Gastroesophageal sphincter (tissue), 4 donors: ENCODE measurements around the gene ANO2. TPM values are rescaled to one million over a fixed set of nuclear protein-coding genes. Genes with fewer than 3 reads are reported as not detected.

ENCODE experiments used
- ATAC-seq: fragments of 150-250 bp; one replicate; pipeline ENCODE4 v1.9.1; 2016; ENCODE audit warnings: mild to moderate bottlenecking, moderate library complexity
- H3K27ac ChIP-seq, 4 donors: fragments of 200-600 bp; sonication (generic) in 3 of 4; 1 replicate in 3 of 4; 2 replicates in 1 of 4; pipeline ENCODE4 v1.5.1; 2016 to 2019
- H3K27me3 ChIP-seq: fragments of 200-600 bp; sonication (generic); one replicate; pipeline ENCODE4 v1.5.1; 2019
- H3K36me3 ChIP-seq, 2 donors: fragments of 200-600 bp; sonication (generic); one replicate each; pipeline ENCODE4 v1.5.1; 2019; ENCODE audit warnings: control low read depth in 1 of 2
- H3K4me1 ChIP-seq, 3 donors: fragments of 200-600 bp; sonication (generic); 1 replicate in 2 of 3; 2 replicates in 1 of 3; pipeline ENCODE4 v1.5.1; 2016 to 2019; ENCODE audit warnings: control low read depth in 2 of 3
- H3K4me3 ChIP-seq, 2 donors: fragments of 200-600 bp; sonication (generic); one replicate each; pipeline ENCODE4 v1.5.1; 2019; ENCODE audit warnings: mild to moderate bottlenecking in 1 of 2, moderate library complexity in 1 of 2
- H3K9me3 ChIP-seq, 3 donors: fragments of 200-600 bp; sonication (generic); one replicate each; pipeline ENCODE4 v1.5.1; 2017 to 2019; ENCODE audit warnings: control low read depth in 2 of 3
- CTCF ChIP-seq, 4 experiments: fragments of 200-600 bp in 2 of 4; fragments of 450-650 bp in 2 of 4; sonication (generic) in 1 of 4; IDR thresholded peaks; one replicate each; pipeline ENCODE4 v1.5.1; 2017 to 2019; ENCODE audit warnings: antibody characterized with exemption in 4 of 4, mild to moderate bottlenecking in 2 of 4, moderate library complexity in 2 of 4
- EP300 ChIP-seq: sonication (generic); formaldehyde crosslinking; IDR thresholded peaks from one replicate; pipeline ENCODE4 v1.6.1; 2017; ENCODE audit warnings: antibody characterized with exemption, mild to moderate bottlenecking
- POLR2A ChIP-seq, 2 donors: fragments of 450-650 bp; IDR thresholded peaks; one replicate each; pipeline ENCODE4 v1.6.1; 2017; ENCODE audit warnings: antibody characterized with exemption in 2 of 2, mild to moderate bottlenecking in 2 of 2, moderate library complexity in 1 of 2
- POLR2AphosphoS5 ChIP-seq: sonication (generic); formaldehyde crosslinking; IDR thresholded peaks from one replicate; pipeline ENCODE4 v1.6.1; 2017; ENCODE audit warnings: antibody characterized with exemption
- WGBS, 2 donors: methylation state at CpG; one replicate each; pipeline ENCODE4 v1.1.5; 2018; ENCODE audit warnings: low coverage in 1 of 2; 5-methylcytosine and 5-hydroxymethylcytosine counted together
- total RNA-seq, 4 donors: library from RNA; depleted of rRNA; stranded (reverse); fragments of >200 nt; gene quantifications; one replicate each; pipeline ENCODE4 v1.1.0, GENCODE V29; 2016

The ANO2 gene
- total RNA-seq, 4 donors from 2014 or later: 3.1 to 10.9 (median 6.7) TPM

GRCh38 chr12:5783289-5783920 lies 161.7 kb downstream of the ANO2 start:
- TF ChIP-seq POLR2A (IDR thresholded peaks at IDR 0.05): no peak
- TF ChIP-seq CTCF (IDR thresholded peaks at IDR 0.05): no peak
- Histone ChIP-seq H3K27me3 (no peaks in the 10 kb centered on the region), H3K27ac (no peak overlapping the region), H3K4me3 (no peak overlapping the region), H3K36me3 (no peaks in the 10 kb centered on the region), H3K9me3 (no peaks in the 10 kb centered on the region), H3K4me1 (no peaks in the 10 kb centered on the region)
- 78 to 97% methylated on average over 3 to 4 of the region's 4 CpGs for WGBS, 2 donors
- ATAC-seq: no peak

- Histone ChIP-seq H3K9me3 (no peaks in the 10 kb centered on the region), H3K4me3 (no peak overlapping the region), H3K27me3 (no peaks in the 10 kb centered on the region), H3K36me3 (no peaks in the 10 kb centered on the region), H3K27ac (no peak overlapping the region), H3K4me1 (no peaks in the 10 kb centered on the region)
- TF ChIP-seq POLR2A (IDR thresholded peaks at IDR 0.05) (no peak), POLR2AphosphoS5 (no peak), CTCF (IDR thresholded peaks at IDR 0.05) (no peak), EP300 (no peak)
- 57 to 63% methylated on average over 7 to 8 of the region's 8 CpGs for WGBS, 2 donors
- no peak for ATAC-seq
Measured at GRCh38 chr12:5780536-5780935, 164.5 kb downstream of the ANO2 start.

GRCh38 chr12:5779401-5779800 lies 165.7 kb downstream of the ANO2 start:
- H3K27me3 ChIP-seq: no peaks in the 10 kb centered on the region
- no peak for ATAC-seq
- H3K4me1 ChIP-seq: no peaks in the 10 kb centered on the region
- WGBS, 2 donors: 68 to 78% methylated on average over 4 to 5 of the region's 5 CpGs
- TF ChIP-seq POLR2AphosphoS5: no peak
- no peak for TF ChIP-seq EP300
- no peak for TF ChIP-seq CTCF (IDR thresholded peaks at IDR 0.05)
- no peak for TF ChIP-seq POLR2A (IDR thresholded peaks at IDR 0.05)
- no peaks in the 10 kb centered on the region for H3K36me3 ChIP-seq
- no peak overlapping the region for H3K4me3 ChIP-seq
- no peak overlapping the region for H3K27ac ChIP-seq
- no peaks in the 10 kb centered on the region for H3K9me3 ChIP-seq

GRCh38 chr12:5778821-5779220 lies 166.2 kb downstream of the ANO2 start:
- no peak for ATAC-seq

More at GRCh38 chr12:5778821-5779220, 166.2 kb downstream of the ANO2 start:
- Histone ChIP-seq H3K9me3 (no peaks in the 10 kb centered on the region), H3K4me1 (no peaks in the 10 kb centered on the region), H3K27ac (no peak overlapping the region), H3K27me3 (no peaks in the 10 kb centered on the region), H3K4me3 (no peak overlapping the region), H3K36me3 (no peaks in the 10 kb centered on the region)
- no peak for TF ChIP-seq POLR2AphosphoS5
- TF ChIP-seq CTCF (IDR thresholded peaks at IDR 0.05): no peak
- no peak for TF ChIP-seq EP300
